ENCODE data around the gene JMJD4.
"Not testable (repeated sequence)": the region's sequence is repeated elsewhere in the genome, so short reads cannot be mapped to it uniquely, and the experiment has no call there.

The JMJD4 gene

GRCh38 chr1:227731696-227732585 lies 3.2 kb downstream of the JMJD4 start:
- no peak for DNase-seq (ENCODE audit: low read depth)

- no peak for DNase-seq (ENCODE audit: low read depth)
Measured at GRCh38 chr1:227731241-227731677, 3.8 kb downstream of the JMJD4 start.

DNA sequence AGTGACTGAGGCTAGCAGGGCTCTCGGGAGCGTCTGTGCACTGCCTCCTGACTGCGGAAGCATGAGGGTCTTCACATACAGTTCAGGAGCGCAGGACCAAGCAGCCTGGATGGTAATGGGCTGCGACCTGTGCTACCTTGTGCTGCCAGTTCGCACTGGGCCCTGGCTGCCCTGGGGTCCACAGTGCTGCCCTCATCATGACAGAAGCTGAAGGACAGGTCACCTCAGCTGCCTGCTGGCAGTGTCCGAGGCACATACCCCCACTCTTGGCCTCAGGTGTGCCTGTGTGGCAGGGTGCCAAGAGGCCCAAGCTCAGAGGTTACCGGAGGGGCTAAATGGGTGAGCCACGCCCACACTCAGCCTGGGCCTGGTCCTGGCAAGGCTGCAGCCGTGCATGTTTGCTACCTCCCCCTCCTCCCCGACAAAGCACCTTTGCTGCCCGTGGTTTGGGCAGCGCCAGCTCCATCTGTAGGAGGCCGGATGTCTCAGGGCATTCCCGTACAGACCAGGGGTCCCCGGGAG lies 4.4 kb downstream of the JMJD4 start:
- DNase-seq (ENCODE audit: low read depth) = no peak

- no peak for DNase-seq (ENCODE audit: low read depth)
Measured at GRCh38 chr1:227729881-227730629, 5.0 kb downstream of the JMJD4 start.

- DNase-seq (ENCODE audit: low read depth) = no peak
Measured at GRCh38 chr1:227729144-227729880, 5.8 kb downstream of the JMJD4 start.

DNA sequence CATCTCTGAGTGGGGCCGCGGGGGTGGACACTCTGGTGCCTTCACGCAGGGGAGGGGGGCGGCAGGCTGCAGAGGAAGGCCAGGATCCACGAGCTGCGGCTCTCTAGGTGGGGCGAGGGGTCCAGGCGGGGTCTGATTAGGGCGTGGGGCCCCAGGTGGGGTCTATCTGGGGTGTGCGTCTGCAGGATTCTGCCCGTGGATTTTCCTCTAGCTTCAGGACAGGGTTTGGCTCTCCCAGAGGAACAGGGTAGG lies 6.3 kb downstream of the JMJD4 start:
- DNase-seq (ENCODE audit: low read depth) = no peak

DNA sequence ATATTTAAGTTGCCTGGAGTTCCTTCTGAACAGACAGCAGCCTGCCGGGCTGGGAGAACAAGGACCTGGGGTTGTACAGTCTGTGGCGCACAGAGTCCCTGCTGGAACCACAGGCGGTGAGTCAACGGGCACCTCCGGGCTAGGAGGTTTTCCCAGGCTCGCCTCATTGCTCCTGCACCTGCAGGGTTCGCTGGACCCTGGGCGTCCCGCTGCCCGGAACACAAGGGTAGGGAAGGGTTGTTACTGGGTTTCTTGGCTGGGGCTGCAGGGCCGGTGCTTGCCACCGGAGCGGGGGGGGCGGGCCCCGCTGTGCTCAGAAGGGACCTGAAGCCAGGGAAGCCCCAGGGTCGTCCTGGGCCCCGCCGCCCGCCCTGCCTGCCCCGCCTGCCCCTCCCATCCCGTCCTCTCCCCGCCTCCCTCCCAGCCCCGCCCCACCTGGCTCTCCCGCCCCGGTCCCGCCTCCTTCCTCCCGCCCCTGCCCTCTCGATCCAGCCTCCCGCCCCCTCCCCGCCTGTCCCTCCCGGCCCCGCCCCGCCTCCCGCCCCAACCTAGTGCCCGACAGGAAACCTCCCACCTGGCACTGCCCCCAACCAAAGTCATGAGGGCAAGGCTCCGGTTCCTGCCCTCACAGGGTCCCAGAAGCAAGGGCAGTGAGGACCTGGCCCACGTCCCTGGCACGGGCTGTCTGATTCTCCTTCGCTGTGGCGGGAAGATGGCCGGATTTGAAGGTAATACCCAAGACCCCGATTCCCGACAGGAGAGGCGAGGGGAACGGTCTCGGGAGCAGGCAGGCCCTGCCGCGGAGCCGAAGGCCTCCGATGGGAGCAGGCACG lies 6.8 kb downstream of the JMJD4 start:
- peak; percentile 49 for DNase-seq (ENCODE audit: low read depth)

GRCh38 chr1:227726924-227727599 lies 8.0 kb downstream of the JMJD4 start:
- no peak for DNase-seq (ENCODE audit: low read depth)

- DNase-seq (ENCODE audit: low read depth) = no peak
Measured at GRCh38 chr1:227726318-227726717, 8.8 kb downstream of the JMJD4 start.

- no peak for DNase-seq (ENCODE audit: low read depth)
Measured at GRCh38 chr1:227725046-227725445, 10.1 kb downstream of the JMJD4 start.

DNA sequence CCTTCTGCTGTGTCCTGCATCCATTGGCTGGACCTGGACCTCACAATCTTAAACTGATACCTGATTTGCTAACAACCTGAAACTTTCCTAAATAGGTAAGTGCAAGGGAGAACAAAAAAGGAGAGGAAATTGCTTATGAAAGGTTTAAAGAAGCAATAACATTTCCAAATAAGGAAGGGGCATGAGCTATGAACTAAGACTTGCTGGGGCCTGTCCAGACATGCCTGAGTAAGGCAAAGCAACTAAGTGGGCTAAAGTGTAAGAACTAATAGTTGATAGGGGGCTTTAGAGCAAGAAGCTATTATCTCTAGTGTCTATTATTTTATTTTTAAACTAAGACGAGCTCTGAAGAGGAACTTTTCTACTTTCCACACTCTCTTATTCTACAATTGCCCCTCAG lies 11.6 kb downstream of the JMJD4 start:
- DNase-seq (ENCODE audit: low read depth) = no peak

DNA sequence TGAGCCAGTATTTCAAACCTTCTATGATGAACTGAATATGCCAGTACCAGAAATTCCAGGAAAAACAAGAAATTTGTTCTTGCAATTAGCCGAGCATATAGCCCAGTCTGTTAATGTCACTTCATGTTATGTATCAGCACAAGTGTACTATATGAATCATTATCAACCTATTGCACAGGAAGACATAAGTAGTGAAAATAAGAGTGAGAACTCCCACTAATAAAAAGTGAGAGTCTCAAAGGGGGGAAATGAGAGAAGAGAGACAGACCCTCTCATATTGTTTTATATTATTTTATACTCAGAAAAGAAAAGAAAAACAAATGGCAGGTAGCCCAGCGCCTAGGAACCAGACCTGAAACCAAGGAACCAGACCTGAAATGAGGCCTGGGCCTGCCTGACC lies 16.2 kb downstream of the JMJD4 start:
- DNase-seq (ENCODE audit: low read depth) = no peak

DNA sequence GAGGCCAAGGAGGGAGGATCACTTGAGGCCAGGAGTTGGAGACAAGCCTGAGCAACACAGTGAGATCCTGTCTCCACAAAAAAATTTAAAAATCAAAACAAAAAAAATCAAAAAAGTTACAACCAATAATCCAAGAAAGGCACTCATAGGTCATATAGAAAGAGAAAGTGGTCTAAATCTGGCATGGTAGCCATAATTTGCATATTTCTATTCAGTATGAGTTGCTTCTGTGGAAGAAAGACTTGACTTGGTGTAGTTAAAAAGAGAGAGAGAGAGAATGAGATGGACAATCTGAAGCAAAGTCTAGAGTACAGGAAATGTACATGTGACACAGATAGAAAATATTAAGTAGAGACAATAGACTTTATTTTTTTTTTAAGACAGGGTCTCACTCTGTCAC lies 22.5 kb downstream of the JMJD4 start:
- no peak for DNase-seq (ENCODE audit: low read depth)

- not testable (repeated sequence) for DNase-seq (ENCODE audit: low read depth)
Measured at GRCh38 chr1:227710474-227710873, 24.6 kb downstream of the JMJD4 start.

DNA sequence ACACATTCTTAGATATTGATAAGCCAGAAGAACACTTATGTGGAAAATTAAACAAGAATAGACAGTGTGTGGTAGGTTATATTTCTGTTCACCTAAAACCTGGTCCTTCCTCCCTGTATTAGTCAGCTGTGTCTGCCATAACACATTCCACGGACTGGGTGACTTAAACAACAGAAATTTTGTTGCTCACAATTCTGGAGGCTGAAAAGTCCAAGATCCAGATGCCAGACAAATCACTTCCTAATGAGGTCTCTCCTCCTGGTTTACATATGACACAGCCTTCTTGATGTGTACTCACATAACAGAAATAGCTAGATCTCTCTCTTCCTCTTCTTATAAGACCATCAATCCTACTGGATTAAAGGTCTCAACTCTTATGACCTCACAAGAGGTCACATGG lies 25.7 kb downstream of the JMJD4 start:
- no peak for DNase-seq (ENCODE audit: low read depth)

DNA sequence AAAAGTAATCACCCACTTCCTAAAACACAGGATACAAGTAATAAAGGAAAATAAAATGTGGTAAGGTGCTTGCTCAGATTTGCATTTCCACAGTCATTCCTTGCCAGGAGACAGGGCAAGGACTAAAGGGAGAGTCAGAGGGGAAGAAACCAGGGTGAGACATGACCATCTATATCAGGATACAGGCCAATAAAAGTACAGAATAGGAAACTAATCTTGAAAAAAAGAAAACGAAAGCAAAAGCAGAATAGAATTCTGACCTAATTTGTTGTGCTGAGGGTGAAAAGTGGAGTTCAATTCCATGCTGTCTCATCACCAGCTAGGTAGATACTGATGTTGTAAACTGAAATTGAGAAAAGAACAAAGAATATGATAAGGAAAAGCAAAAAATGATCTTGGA lies 27.3 kb downstream of the JMJD4 start:
- no peak for DNase-seq (ENCODE audit: low read depth)

GRCh38 chr1:227701631-227702030 lies 33.5 kb downstream of the JMJD4 start:
- not testable (repeated sequence) for DNase-seq (ENCODE audit: low read depth)

DNA sequence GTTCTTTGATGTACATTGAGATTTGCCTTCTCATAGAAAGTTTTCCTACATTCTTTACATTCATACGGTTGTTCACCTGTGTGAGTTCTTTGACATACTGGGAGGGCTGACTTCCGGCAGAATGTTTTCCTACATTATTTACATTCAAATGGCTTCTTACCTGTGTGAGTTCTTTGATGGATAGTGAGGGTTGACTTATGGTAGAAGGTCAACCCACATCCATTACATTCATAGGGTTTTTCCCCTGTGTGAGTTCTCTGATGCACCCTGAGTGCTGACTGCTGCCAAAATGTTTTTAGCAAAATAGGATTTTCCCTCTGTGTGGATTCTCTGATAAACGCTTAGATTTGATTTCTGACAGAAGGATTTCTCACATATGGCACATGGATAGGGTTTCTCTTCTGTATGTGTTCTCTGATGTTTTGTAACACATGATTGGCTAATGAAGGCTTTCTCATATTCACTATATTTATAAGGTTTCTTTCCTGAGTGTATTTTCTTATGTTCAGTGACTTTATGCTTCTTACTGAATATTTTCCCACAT lies 37.7 kb downstream of the JMJD4 start:
- no peak for DNase-seq (ENCODE audit: low read depth)

- no peak for DNase-seq (ENCODE audit: low read depth)
Measured at GRCh38 chr1:227685807-227686206, 49.3 kb downstream of the JMJD4 start.
